Neural progenitor cell (in vitro differentiated cells): ENCODE data around the gene PCDH17.

Experiments
- EZH2 ChIP-seq: fragments of 200-600 bp; sonication (generic); IDR thresholded peaks from 2 replicates; pipeline ENCODE4 v1.6.1; 2017; ENCODE audit warnings: antibody characterized with exemption, mild to moderate bottlenecking, moderate library complexity
- TF ChIP-seq, protein P1 (sequence below): fragments of 200-600 bp; sonication (generic); IDR thresholded peaks from 2 replicates; pipeline ENCODE4 v1.5.1; 2017; ENCODE audit warnings: antibody characterized with exemption, mild to moderate bottlenecking

DNA sequence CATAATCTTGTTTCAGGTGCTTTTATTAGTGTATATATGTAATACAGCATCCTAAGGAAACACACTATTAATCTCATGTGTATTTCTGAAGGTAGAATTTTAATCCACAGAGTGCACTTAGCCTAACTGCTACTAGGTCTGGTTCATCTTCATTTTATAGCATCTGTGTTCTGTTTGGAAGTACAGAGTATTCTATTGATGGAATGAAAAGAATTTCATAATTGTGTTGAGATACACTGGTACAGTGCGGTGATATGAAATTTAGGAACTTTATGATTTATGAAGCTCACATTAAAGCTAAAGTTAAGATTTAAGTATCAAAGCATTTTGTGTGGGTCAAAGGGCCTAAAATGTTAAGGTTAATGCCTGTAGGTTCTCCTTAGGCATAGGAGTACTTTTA, 6.0 kb downstream of the PCDH17 start:
- TF ChIP-seq, protein P1, sequence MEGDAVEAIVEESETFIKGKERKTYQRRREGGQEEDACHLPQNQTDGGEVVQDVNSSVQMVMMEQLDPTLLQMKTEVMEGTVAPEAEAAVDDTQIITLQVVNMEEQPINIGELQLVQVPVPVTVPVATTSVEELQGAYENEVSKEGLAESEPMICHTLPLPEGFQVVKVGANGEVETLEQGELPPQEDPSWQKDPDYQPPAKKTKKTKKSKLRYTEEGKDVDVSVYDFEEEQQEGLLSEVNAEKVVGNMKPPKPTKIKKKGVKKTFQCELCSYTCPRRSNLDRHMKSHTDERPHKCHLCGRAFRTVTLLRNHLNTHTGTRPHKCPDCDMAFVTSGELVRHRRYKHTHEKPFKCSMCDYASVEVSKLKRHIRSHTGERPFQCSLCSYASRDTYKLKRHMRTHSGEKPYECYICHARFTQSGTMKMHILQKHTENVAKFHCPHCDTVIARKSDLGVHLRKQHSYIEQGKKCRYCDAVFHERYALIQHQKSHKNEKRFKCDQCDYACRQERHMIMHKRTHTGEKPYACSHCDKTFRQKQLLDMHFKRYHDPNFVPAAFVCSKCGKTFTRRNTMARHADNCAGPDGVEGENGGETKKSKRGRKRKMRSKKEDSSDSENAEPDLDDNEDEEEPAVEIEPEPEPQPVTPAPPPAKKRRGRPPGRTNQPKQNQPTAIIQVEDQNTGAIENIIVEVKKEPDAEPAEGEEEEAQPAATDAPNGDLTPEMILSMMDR, result no peak
- TF ChIP-seq EZH2, result no peak
